ENCODE results near the gene ZNF669.
"Not testable (repeated sequence)": the region's sequence is repeated elsewhere in the genome, so short reads cannot be mapped to it uniquely, and the experiment has no call there.

ZNF669 gene

GRCh38 chr1:247103859-247104591 lies at the start of gene ZNF669:
Gene ZNF669, minus strand, starts transcription at chr1:247104356. Its CDS starts 157 bp downstream, at chr1:247104199.
- peak within 1 kb of the TSS; percentile 81 for H3K4me3 ChIP-seq (ENCODE audit: low read length)

DNA sequence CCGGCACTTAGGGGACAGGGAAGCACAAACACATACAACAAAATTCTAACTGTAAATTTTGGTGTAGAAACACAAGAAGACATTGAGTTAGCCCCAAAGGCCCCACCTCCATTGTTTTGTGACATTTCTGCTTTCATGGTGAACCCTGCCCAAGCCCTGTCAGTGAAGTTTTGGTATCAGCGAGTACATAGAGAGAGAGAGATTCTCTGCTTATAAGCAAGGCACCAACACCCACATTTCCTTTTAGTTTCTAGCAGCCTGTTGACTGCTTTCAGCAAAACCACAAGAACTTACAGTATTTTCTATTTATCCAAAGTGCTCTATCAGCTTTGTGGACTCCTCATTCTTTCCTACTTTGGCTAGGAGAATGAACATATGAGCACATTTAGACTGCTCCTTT lies 43.6 kb upstream of the ZNF669 start:
- Histone ChIP-seq H3K4me1 (ENCODE audit: control insufficient read depth, insufficient read depth, low read length) (no peaks in the 10 kb centered on the region), H3K9ac (ENCODE audit: low read length) (no peak overlapping the region), H3K36me3 (ENCODE audit: control insufficient read depth, insufficient read depth, low read length) (no peaks in the 10 kb centered on the region), H3K27me3 (ENCODE audit: control insufficient read depth, insufficient read depth, low read length) (no peaks in the 10 kb centered on the region), H3K9me3 (ENCODE audit: control insufficient read depth, low read length) (peaks cover 10% of the 10 kb centered on the region), H3K4me3 (ENCODE audit: low read length) (no peak overlapping the region)

More at GRCh38 chr1:247103859-247104591, at the start of gene ZNF669:
- peaks cover 7% of the 10 kb centered on the region for H3K4me1 ChIP-seq (ENCODE audit: control insufficient read depth, insufficient read depth, low read length)
- peaks cover 4% of the 10 kb centered on the region for H3K9me3 ChIP-seq (ENCODE audit: control insufficient read depth, low read length)
- no peaks in the 10 kb centered on the region for H3K27me3 ChIP-seq (ENCODE audit: control insufficient read depth, insufficient read depth, low read length)
- H3K36me3 ChIP-seq (ENCODE audit: control insufficient read depth, insufficient read depth, low read length), result peaks cover 6% of the 10 kb centered on the region
- peak within 1 kb of the TSS; percentile 82 for H3K9ac ChIP-seq (ENCODE audit: low read length)

GRCh38 chr1:247147120-247147519 lies 43.0 kb upstream of the ZNF669 start:
- H3K4me1 ChIP-seq (ENCODE audit: control insufficient read depth, insufficient read depth, low read length); H3K27me3 ChIP-seq (ENCODE audit: control insufficient read depth, insufficient read depth, low read length); H3K36me3 ChIP-seq (ENCODE audit: control insufficient read depth, insufficient read depth, low read length); H3K4me3 ChIP-seq (ENCODE audit: low read length); H3K9ac ChIP-seq (ENCODE audit: low read length); H3K9me3 ChIP-seq (ENCODE audit: control insufficient read depth, low read length): not testable (repeated sequence)

DNA sequence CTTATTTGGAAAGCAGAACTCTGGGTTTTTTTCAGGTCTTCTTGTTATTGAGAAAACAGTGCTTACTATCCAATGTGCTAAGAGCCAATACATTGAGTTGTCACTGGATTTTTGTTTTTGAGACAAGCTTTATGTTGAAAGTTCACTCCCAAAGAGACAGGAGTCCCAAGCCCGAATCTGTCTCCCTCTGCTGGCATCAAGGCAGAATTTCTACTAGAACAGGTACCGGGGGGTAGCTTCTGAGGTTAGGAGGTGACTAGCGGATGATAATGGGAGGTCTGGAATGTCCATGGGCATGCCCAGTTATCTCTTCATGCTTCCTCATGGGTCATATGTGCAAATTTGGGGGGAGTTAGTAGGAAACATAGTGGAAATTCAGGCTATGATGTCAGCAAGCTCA lies 42.5 kb upstream of the ZNF669 start:
- H3K27me3 ChIP-seq (ENCODE audit: control insufficient read depth, insufficient read depth, low read length), result no peaks in the 10 kb centered on the region
- no peak overlapping the region for H3K4me3 ChIP-seq (ENCODE audit: low read length)
- H3K4me1 ChIP-seq (ENCODE audit: control insufficient read depth, insufficient read depth, low read length), result no peaks in the 10 kb centered on the region
- H3K9ac ChIP-seq (ENCODE audit: low read length), result no peak overlapping the region
- H3K36me3 ChIP-seq (ENCODE audit: control insufficient read depth, insufficient read depth, low read length), result peaks cover 2% of the 10 kb centered on the region
- peaks cover 10% of the 10 kb centered on the region for H3K9me3 ChIP-seq (ENCODE audit: control insufficient read depth, low read length)

DNA sequence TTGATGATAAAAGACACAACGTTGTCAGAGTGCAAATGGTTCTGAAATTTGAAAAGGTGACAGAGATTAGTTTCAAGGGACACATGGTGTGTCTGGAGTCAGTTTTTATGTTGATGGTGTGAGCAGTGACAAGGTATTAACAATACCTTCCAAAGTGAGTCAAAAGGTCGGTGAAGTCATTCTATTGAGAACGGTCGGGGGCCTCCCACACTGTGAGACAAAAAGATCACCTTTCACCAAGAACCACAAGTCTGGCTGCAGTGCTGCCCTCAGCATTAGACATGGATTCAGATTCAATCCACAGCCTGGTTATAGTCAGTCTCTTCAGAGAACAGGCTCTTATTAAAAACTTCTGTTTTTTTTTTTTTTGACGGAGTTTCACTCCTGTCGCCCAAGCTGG lies 41.1 kb upstream of the ZNF669 start:
- Histone ChIP-seq H3K4me3 (ENCODE audit: low read length) (no peak overlapping the region), H3K36me3 (ENCODE audit: control insufficient read depth, insufficient read depth, low read length) (peaks cover 9% of the 10 kb centered on the region), H3K9ac (ENCODE audit: low read length) (no peak overlapping the region), H3K27me3 (ENCODE audit: control insufficient read depth, insufficient read depth, low read length) (no peaks in the 10 kb centered on the region), H3K9me3 (ENCODE audit: control insufficient read depth, low read length) (peaks cover 15% of the 10 kb centered on the region), H3K4me1 (ENCODE audit: control insufficient read depth, insufficient read depth, low read length) (no peaks in the 10 kb centered on the region)

DNA sequence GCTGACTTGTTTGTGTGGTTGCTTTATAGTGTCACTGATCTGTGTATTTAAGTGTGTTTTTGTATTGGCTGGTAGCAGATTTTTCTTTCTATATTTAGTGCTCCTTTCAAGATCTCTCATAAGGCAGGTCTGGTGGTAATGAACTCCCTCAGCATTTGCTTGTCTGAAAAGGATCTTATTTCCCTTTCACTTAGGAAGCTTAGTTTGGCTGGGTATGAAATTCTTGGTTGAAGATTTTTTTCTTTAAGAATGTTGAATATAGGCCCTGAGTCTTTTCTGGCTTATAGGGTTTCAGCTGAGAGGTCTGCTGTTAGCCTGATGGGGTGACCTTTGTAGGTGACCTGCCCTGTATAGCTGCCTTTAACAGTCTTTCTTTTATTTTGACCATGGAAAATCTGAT lies 35.4 kb upstream of the ZNF669 start:
- H3K9ac ChIP-seq (ENCODE audit: low read length); H3K4me3 ChIP-seq (ENCODE audit: low read length): not testable (repeated sequence)
- peaks cover 16% of the 10 kb centered on the region for H3K9me3 ChIP-seq (ENCODE audit: control insufficient read depth, low read length)

DNA sequence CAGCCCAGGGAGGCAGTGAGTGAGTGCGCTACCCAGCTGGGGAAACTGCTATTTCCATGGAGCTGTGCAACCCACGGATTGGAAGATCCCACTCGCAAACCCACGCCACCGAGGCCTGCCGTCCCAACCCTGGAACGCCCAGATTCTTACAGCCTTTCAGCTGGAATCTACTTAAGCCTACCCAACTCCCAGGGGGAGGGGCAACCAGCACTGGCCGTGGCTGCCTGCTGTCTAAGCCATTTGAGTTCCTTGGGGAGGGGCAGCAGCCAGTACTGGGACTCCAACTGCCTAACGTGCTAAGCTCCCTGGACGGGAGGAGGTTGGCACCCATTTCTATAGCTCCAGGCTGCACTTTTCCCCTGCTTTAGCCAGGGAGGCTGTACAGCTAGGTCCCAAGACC lies 27.1 kb upstream of the ZNF669 start:
- Histone ChIP-seq H3K9ac (ENCODE audit: low read length) (no peak overlapping the region), H3K4me1 (ENCODE audit: control insufficient read depth, insufficient read depth, low read length) (no peaks in the 10 kb centered on the region), H3K27me3 (ENCODE audit: control insufficient read depth, insufficient read depth, low read length) (no peaks in the 10 kb centered on the region), H3K4me3 (ENCODE audit: low read length) (no peak overlapping the region), H3K9me3 (ENCODE audit: control insufficient read depth, low read length) (no peaks in the 10 kb centered on the region), H3K36me3 (ENCODE audit: control insufficient read depth, insufficient read depth, low read length) (no peaks in the 10 kb centered on the region)

More for the DNA sequence above, 35.4 kb upstream of the ZNF669 start:
- H3K4me1 ChIP-seq (ENCODE audit: control insufficient read depth, insufficient read depth, low read length); H3K27me3 ChIP-seq (ENCODE audit: control insufficient read depth, insufficient read depth, low read length); H3K36me3 ChIP-seq (ENCODE audit: control insufficient read depth, insufficient read depth, low read length): not testable (repeated sequence)

DNA sequence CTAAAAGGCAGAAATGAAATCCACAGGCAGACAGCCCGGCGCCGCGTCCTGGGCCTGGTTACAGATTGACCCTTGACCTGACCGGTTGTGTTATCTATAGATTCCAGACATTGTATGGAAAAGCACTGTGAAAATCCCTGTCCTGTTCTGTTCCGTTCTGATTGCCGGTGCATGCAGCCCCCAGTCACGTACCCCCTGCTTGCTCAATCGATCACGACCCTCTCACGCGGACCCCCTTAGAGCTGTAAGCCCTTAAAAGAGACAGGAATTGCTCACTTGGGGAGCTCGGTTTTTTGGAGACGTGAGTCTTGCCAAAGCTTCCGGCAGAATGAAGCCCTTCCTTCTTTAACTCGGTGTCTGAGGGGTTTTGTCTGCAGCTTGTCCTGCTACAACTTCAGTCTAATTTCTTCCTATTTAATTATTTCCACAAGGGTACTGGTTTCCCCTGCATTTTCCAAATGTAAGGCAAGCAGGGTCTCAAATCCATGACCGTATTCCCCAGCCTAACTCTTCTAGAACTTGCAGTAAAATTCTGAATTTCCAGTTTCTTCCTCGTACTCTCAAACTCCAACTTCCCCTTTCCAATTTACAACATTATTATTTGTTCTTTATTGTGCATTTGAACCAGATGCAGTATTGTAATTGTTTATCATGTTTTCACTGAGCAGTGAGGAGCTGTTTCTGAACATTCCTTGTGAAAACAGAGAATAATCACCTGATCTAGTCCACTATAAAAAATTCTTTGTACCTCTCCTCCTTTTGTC lies 23.5 kb upstream of the ZNF669 start:
- not testable (repeated sequence) for H3K4me3 ChIP-seq (ENCODE audit: low read length); H3K36me3 ChIP-seq (ENCODE audit: control insufficient read depth, insufficient read depth, low read length); H3K27me3 ChIP-seq (ENCODE audit: control insufficient read depth, insufficient read depth, low read length); H3K9me3 ChIP-seq (ENCODE audit: control insufficient read depth, low read length); H3K9ac ChIP-seq (ENCODE audit: low read length); H3K4me1 ChIP-seq (ENCODE audit: control insufficient read depth, insufficient read depth, low read length)

DNA sequence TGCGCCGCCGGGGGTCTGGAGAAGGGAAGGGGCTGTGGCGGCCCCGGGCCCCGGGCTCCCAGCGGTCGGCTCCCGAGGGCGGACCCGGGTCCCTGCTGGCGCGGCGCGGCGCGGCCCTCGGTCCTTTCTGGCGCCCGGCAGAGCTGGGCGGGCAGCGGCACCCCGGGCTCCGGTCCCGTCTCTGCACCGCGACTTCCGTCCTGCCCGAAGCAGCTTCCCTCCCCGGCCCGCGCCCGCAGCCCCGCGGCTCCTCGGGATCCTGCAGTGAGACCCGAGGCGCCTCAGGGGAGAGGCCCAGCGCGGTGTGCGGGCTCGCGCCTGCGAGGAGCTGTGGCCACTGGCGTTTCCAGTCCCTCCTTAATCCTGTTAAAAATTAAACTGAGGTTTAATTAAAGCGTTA lies 22.4 kb upstream of the ZNF669 start:
- H3K4me3 ChIP-seq (ENCODE audit: low read length); H3K9ac ChIP-seq (ENCODE audit: low read length); H3K36me3 ChIP-seq (ENCODE audit: control insufficient read depth, insufficient read depth, low read length); H3K9me3 ChIP-seq (ENCODE audit: control insufficient read depth, low read length); H3K4me1 ChIP-seq (ENCODE audit: control insufficient read depth, insufficient read depth, low read length); H3K27me3 ChIP-seq (ENCODE audit: control insufficient read depth, insufficient read depth, low read length): not testable (repeated sequence)

- H3K4me1 ChIP-seq (ENCODE audit: control insufficient read depth, insufficient read depth, low read length); H3K9ac ChIP-seq (ENCODE audit: low read length); H3K9me3 ChIP-seq (ENCODE audit: control insufficient read depth, low read length); H3K36me3 ChIP-seq (ENCODE audit: control insufficient read depth, insufficient read depth, low read length); H3K4me3 ChIP-seq (ENCODE audit: low read length); H3K27me3 ChIP-seq (ENCODE audit: control insufficient read depth, insufficient read depth, low read length): not testable (repeated sequence)
Measured at GRCh38 chr1:247126166-247126565, 22.0 kb upstream of the ZNF669 start.

- H3K4me3 ChIP-seq (ENCODE audit: low read length), result no peak overlapping the region
- H3K36me3 ChIP-seq (ENCODE audit: control insufficient read depth, insufficient read depth, low read length), result no peaks in the 10 kb centered on the region
- H3K4me1 ChIP-seq (ENCODE audit: control insufficient read depth, insufficient read depth, low read length), result no peaks in the 10 kb centered on the region
- H3K9me3 ChIP-seq (ENCODE audit: control insufficient read depth, low read length), result no peaks in the 10 kb centered on the region
- H3K27me3 ChIP-seq (ENCODE audit: control insufficient read depth, insufficient read depth, low read length), result no peaks in the 10 kb centered on the region
- H3K9ac ChIP-seq (ENCODE audit: low read length), result no peak overlapping the region
Measured at GRCh38 chr1:247121382-247121781, 17.2 kb upstream of the ZNF669 start.

DNA sequence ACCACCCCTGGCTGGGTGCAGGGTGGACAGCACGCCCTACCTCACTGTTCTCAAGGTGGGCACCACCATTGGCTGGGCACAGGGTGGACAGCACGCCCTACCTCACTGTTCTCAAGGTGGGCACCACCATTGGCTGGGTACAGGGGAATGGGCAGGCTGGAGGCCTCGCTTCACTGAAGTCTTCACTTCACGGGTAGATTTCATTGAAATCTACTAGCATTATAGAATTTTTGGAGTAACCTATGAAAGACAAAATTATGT lies 16.2 kb upstream of the ZNF669 start:
- H3K9ac ChIP-seq (ENCODE audit: low read length); H3K36me3 ChIP-seq (ENCODE audit: control insufficient read depth, insufficient read depth, low read length); H3K4me3 ChIP-seq (ENCODE audit: low read length); H3K9me3 ChIP-seq (ENCODE audit: control insufficient read depth, low read length); H3K27me3 ChIP-seq (ENCODE audit: control insufficient read depth, insufficient read depth, low read length); H3K4me1 ChIP-seq (ENCODE audit: control insufficient read depth, insufficient read depth, low read length): not testable (repeated sequence)
